Suprapubic skin (tissue), 4 donors: Measurements from ENCODE around the gene KCNG1. TPM values are rescaled to one million over a fixed set of nuclear protein-coding genes. Genes with fewer than 3 reads are reported as not detected.

Experiments
- DNase-seq, 2 donors: peaks; one replicate each; pipeline ENCODE4 v3.0.0-alpha.2; 2019; ENCODE audit warnings: low spot score in 2 of 2
- H3K27ac ChIP-seq: fragments of 200-600 bp; sonication (generic); one replicate; pipeline ENCODE4 v1.5.1; 2019
- H3K27me3 ChIP-seq: fragments of 200-600 bp; sonication (generic); one replicate; pipeline ENCODE4 v1.5.1; 2019
- H3K36me3 ChIP-seq: fragments of 200-600 bp; sonication (generic); one replicate; pipeline ENCODE4 v1.5.1; 2019
- H3K4me1 ChIP-seq: fragments of 200-600 bp; sonication (generic); one replicate; pipeline ENCODE4 v1.5.1; 2019
- H3K4me3 ChIP-seq: fragments of 200-600 bp; sonication (generic); one replicate; pipeline ENCODE4 v1.5.1; 2019; ENCODE audit warnings: mild to moderate bottlenecking
- H3K9me3 ChIP-seq: fragments of 200-600 bp; sonication (generic); one replicate; pipeline ENCODE4 v1.5.1; 2019
- CTCF ChIP-seq, 2 donors: fragments of 200-600 bp in 1 of 2; fragments of 450-650 bp in 1 of 2; sonication (generic) in 1 of 2; IDR thresholded peaks; one replicate each; pipeline ENCODE4 v1.5.1; 2016 to 2019; ENCODE audit warnings: antibody characterized with exemption in 2 of 2, mild to moderate bottlenecking in 1 of 2, moderate library complexity in 1 of 2
- EP300 ChIP-seq: sonication (generic); formaldehyde crosslinking; IDR thresholded peaks from one replicate; pipeline ENCODE4 v1.6.1; 2017; ENCODE audit warnings: antibody characterized with exemption
- POLR2A ChIP-seq, 2 donors: fragments of 450-650 bp; IDR thresholded peaks; one replicate each; pipeline ENCODE4 v1.6.1; 2017; ENCODE audit warnings: antibody characterized with exemption in 2 of 2, mild to moderate bottlenecking in 2 of 2, moderate library complexity in 2 of 2
- POLR2AphosphoS5 ChIP-seq, 3 donors: sonication (generic); formaldehyde crosslinking; IDR thresholded peaks; one replicate each; pipeline ENCODE4 v1.6.1; 2017; ENCODE audit warnings: antibody characterized with exemption in 3 of 3
- WGBS: methylation state at CpG from one replicate; pipeline ENCODE4 v1.1.5; 2018; 5-methylcytosine and 5-hydroxymethylcytosine counted together
- total RNA-seq, 4 donors: library from RNA; depleted of rRNA; stranded (reverse); fragments of >200 nt; gene quantifications; one replicate each; pipeline ENCODE4 v1.1.0, GENCODE V29; 2016

Gene KCNG1
- total RNA-seq, 4 donors from 2014 or later, result 0.26 to 1.2 (median 1.0) TPM

GRCh38 chr20:51043811-51044210, 20.9 kb upstream of the KCNG1 start:
- H3K9me3 ChIP-seq, result no peaks in the 10 kb centered on the region
- no peaks in the 10 kb centered on the region for H3K36me3 ChIP-seq
- 94% methylated on average over 5 of the region's 5 CpGs for WGBS
- peaks cover 26% of the 10 kb centered on the region for H3K27me3 ChIP-seq
- no peak overlapping the region for H3K27ac ChIP-seq
- no peak overlapping the region for H3K4me3 ChIP-seq
- TF ChIP-seq EP300 (no peak), POLR2A (IDR thresholded peaks at IDR 0.05) (no peak), CTCF (IDR thresholded peaks at IDR 0.05) (no peak), POLR2AphosphoS5 (IDR thresholded peaks at IDR 0.05) (no peak)
- no peak for DNase-seq
- H3K4me1 ChIP-seq, result no peaks in the 10 kb centered on the region

GRCh38 chr20:51042657-51043247, 19.8 kb upstream of the KCNG1 start:
- H3K9me3 ChIP-seq, result no peaks in the 10 kb centered on the region
- TF ChIP-seq POLR2AphosphoS5 (IDR thresholded peaks at IDR 0.05) (no peak), POLR2A (IDR thresholded peaks at IDR 0.05) (no peak), EP300 (no peak), CTCF (IDR thresholded peaks at IDR 0.05) (no peak)
- 68% methylated on average over 7 of the region's 7 CpGs for WGBS
- DNase-seq, result no peak
- peaks cover 25% of the 10 kb centered on the region for H3K27me3 ChIP-seq
- H3K36me3 ChIP-seq, result no peaks in the 10 kb centered on the region
- H3K27ac ChIP-seq, result no peak overlapping the region
- H3K4me1 ChIP-seq, result no peaks in the 10 kb centered on the region
- H3K4me3 ChIP-seq, result no peak overlapping the region

GRCh38 chr20:51042064-51042463, 19.2 kb upstream of the KCNG1 start:
- H3K4me1 ChIP-seq, result no peaks in the 10 kb centered on the region
- H3K9me3 ChIP-seq, result no peaks in the 10 kb centered on the region
- H3K27me3 ChIP-seq, result peaks cover 29% of the 10 kb centered on the region
- no peak for TF ChIP-seq EP300
- TF ChIP-seq CTCF (IDR thresholded peaks at IDR 0.05), result no peak
- TF ChIP-seq POLR2A (IDR thresholded peaks at IDR 0.05), result no peak
- no peak for TF ChIP-seq POLR2AphosphoS5 (IDR thresholded peaks at IDR 0.05)
- no peak overlapping the region for H3K4me3 ChIP-seq
- 57% methylated on average over 6 of the region's 6 CpGs for WGBS
- H3K27ac ChIP-seq, result no peak overlapping the region
- no peaks in the 10 kb centered on the region for H3K36me3 ChIP-seq
- no peak for DNase-seq

- WGBS, result 61% methylated on average over 14 of the region's 14 CpGs
These were observed 14.7 kb upstream of the KCNG1 start for GRCh38 chr20:51037532-51038115.

More at GRCh38 chr20:51037532-51038115, 14.7 kb upstream of the KCNG1 start:
- DNase-seq, result no peak
- H3K4me1 ChIP-seq, result no peaks in the 10 kb centered on the region
- H3K4me3 ChIP-seq, result no peak overlapping the region
- no peaks in the 10 kb centered on the region for H3K36me3 ChIP-seq
- no peak for TF ChIP-seq POLR2A (IDR thresholded peaks at IDR 0.05)
- TF ChIP-seq POLR2AphosphoS5 (IDR thresholded peaks at IDR 0.05), result no peak
- TF ChIP-seq EP300, result no peak
- TF ChIP-seq CTCF (IDR thresholded peaks at IDR 0.05), result no peak
- H3K9me3 ChIP-seq, result no peaks in the 10 kb centered on the region
- no peak overlapping the region for H3K27ac ChIP-seq
- peaks cover 49% of the 10 kb centered on the region for H3K27me3 ChIP-seq
